HepG2 (cell line): ENCODE measurements around the gene ANKRD65. TPM values are rescaled to one million over a fixed set of nuclear protein-coding genes. Genes with fewer than 3 reads are reported as not detected.

Source experiments
- ATF6 ChIP-seq: sonication (generic); formaldehyde crosslinking; conservative IDR thresholded peaks from 2 replicates; pipeline ENCODE4 v1.4.0; 2020; ENCODE audit warnings: missing genetic modification reagents
- CEBPB ChIP-seq: IDR thresholded peaks from 2 replicates; pipeline ENCODE4 v1.6.1; 2011; ENCODE audit warnings: low read depth, low read length, improper control_type of control experiment, borderline replicate concordance
- CREBL2 ChIP-seq: sonication (generic); formaldehyde crosslinking; IDR thresholded peaks from 2 replicates; pipeline ENCODE4 v1.8.1; 2023; ENCODE audit warnings: missing genetic modification reagents, mild to moderate bottlenecking, borderline replicate concordance
- E2F2 ChIP-seq: sonication (generic); formaldehyde crosslinking; IDR thresholded peaks from 2 replicates; pipeline ENCODE4 v1.4.0; 2020; ENCODE audit warnings: missing genetic modification reagents, borderline replicate concordance
- GABPB1 ChIP-seq: IDR thresholded peaks from 2 replicates; pipeline ENCODE4 v1.6.1; 2016; ENCODE audit warnings: mild to moderate bottlenecking, missing genetic modification reagents, moderate library complexity, missing compliant biosample characterization
- HIC2 ChIP-seq: sonication (generic); formaldehyde crosslinking; IDR thresholded peaks from 2 replicates; pipeline ENCODE4 v1.9.0; 2022; ENCODE audit warnings: low read depth, missing genetic modification reagents
- HNRNPLL ChIP-seq: fragments of 200-400 bp; formaldehyde crosslinking; IDR thresholded peaks from 2 replicates; pipeline ENCODE4 v1.6.1; 2017; ENCODE audit warnings: mild to moderate bottlenecking, low read depth, low read length; ENCODE audit not compliant: poor library complexity, severe bottlenecking
- MZF1 ChIP-seq: sonication (generic); formaldehyde crosslinking; IDR thresholded peaks from 2 replicates; pipeline ENCODE4 v1.8.1; 2023; ENCODE audit warnings: mild to moderate bottlenecking, missing genetic modification reagents, borderline replicate concordance
- PBX3 ChIP-seq: sonication (generic); formaldehyde crosslinking; IDR thresholded peaks from 2 replicates; pipeline ENCODE4 v1.8.1; 2023; ENCODE audit warnings: missing genetic modification reagents, inconsistent platforms, borderline replicate concordance
- PCBP1 ChIP-seq: fragments of 200-400 bp; formaldehyde crosslinking; IDR thresholded peaks from 2 replicates; pipeline ENCODE4 v1.6.1; 2017; ENCODE audit warnings: mild to moderate bottlenecking, low read depth, low read length, borderline replicate concordance
- RBFOX2 ChIP-seq: fragments of 200-400 bp; formaldehyde crosslinking; IDR thresholded peaks from 2 replicates; pipeline ENCODE4 v1.6.1; 2017; ENCODE audit warnings: low read depth, mild to moderate bottlenecking, low read length
- SMYD3 ChIP-seq: sonication (generic); formaldehyde crosslinking; IDR thresholded peaks from 2 replicates; pipeline ENCODE4 v1.8.1; 2023; ENCODE audit warnings: mild to moderate bottlenecking, missing genetic modification reagents
- TARDBP ChIP-seq: sonication (generic); formaldehyde crosslinking; IDR thresholded peaks from 2 replicates; pipeline ENCODE4 v1.8.0; 2022; ENCODE audit warnings: mild to moderate bottlenecking, missing genetic modification reagents
- TCF7L2 ChIP-seq: IDR thresholded peaks from 2 replicates; pipeline ENCODE4 v1.6.1; 2011; ENCODE audit warnings: mild to moderate bottlenecking, low read depth, low read length, moderate library complexity
- THAP7 ChIP-seq: sonication (generic); formaldehyde crosslinking; IDR thresholded peaks from 2 replicates; pipeline ENCODE4 v1.8.1; 2023; ENCODE audit warnings: mild to moderate bottlenecking, missing genetic modification reagents
- ZNF276 ChIP-seq: sonication (generic); formaldehyde crosslinking; IDR thresholded peaks from 2 replicates; pipeline ENCODE4 v1.4.0; 2020; ENCODE audit warnings: mild to moderate bottlenecking, low read depth, missing genetic modification reagents
- ZNF501 ChIP-seq: sonication (generic); formaldehyde crosslinking; IDR thresholded peaks from 2 replicates; pipeline ENCODE4 v1.5.1; 2020; ENCODE audit warnings: mild to moderate bottlenecking, moderate library complexity, missing genetic modification reagents
- ZNF773 ChIP-seq: sonication (generic); formaldehyde crosslinking; IDR thresholded peaks from 2 replicates; pipeline ENCODE4 v1.4.0; 2020; ENCODE audit warnings: missing genetic modification reagents, borderline replicate concordance
- polyA plus RNA-seq, 8 experiments: library from polyadenylated mRNA; depleted of rRNA in 3 of 8; stranded (reverse) in 7 of 8; unstranded in 1 of 8; fragments of >200 nt; fragmentation: Illumina TruSeq in 4 of 8; extraction: Trizol in 4 of 8; gene quantifications; 2 replicates each; pipeline versions ENCODE4 v1.2.1 to v1.2.3, GENCODE V29; 2011 to 2016; ENCODE audit warnings: low read depth in 4 of 8, missing spikeins in 1 of 8, mixed read lengths in 1 of 8; ENCODE audit not compliant: insufficient read depth in 1 of 8
- total RNA-seq, 5 experiments: library from RNA; depleted of rRNA; stranded (reverse); fragments of >200 nt; fragmentation: Illumina TruSeq; extraction: Trizol; gene quantifications; 2 replicates each; pipeline ENCODE4 v1.2.3, GENCODE V29; 2016; ENCODE audit warnings: low read depth in 1 of 5

Gene ANKRD65
- total and polyA plus RNA-seq, 2 of the 13 experiments (the other 11 are each of a cell fraction or from before 2014, with no cell fraction given): 12.1 to 30.1 TPM

GRCh38 chr1:1437033-1437903 lies 16.2 kb upstream of the ANKRD65 start (continued):
- no peak for TF ChIP-seq ATF6
- TF ChIP-seq MZF1 (CRISPR knock-in tag): no peak
- no peak for TF ChIP-seq ZNF773
- no peak for TF ChIP-seq CREBL2 (CRISPR knock-in tag)
- TF ChIP-seq HIC2: peak; percentile 46; the same call in 1 of the 2 replicates
- peak; percentile 25 for TF ChIP-seq HNRNPLL
- no peak for TF ChIP-seq ZNF276
- no peak for TF ChIP-seq THAP7 (CRISPR knock-in tag)
- TF ChIP-seq TARDBP (CRISPR knock-in tag): peak; percentile 20; the same call in 1 of the 2 replicates
- TF ChIP-seq ZNF501 (CRISPR knock-in tag): peak; percentile 10
- no peak for TF ChIP-seq PBX3 (CRISPR knock-in tag)
- TF ChIP-seq CEBPB: no peak
- TF ChIP-seq E2F2 (CRISPR knock-in tag): no peak
- peak; percentile 60; the same call in 1 of the 2 replicates for TF ChIP-seq RBFOX2
- TF ChIP-seq GABPB1 (CRISPR knock-in tag): no peak; the same call in 1 of the 2 replicates
- TF ChIP-seq PCBP1: no peak
- TF ChIP-seq TCF7L2: no peak
- 0 out of 2 replicates have a peak, but pooled peaks have one; percentile 17 for TF ChIP-seq SMYD3 (CRISPR knock-in tag)
